Fibroblast of villous mesenchyme (primary cell): ENCODE results near the gene SLC19A1. TPM values are rescaled to one million over a fixed set of nuclear protein-coding genes. Genes with fewer than 3 reads are reported as not detected.

Experiments
- DNase-seq: peaks from one replicate; pipeline ENCODE4 v3.0.0-alpha.2; 2010; ENCODE audit warnings: low read depth
- H3K4me3 ChIP-seq: 2 replicates; pipeline ENCODE4 v1.5.1; 2011; ENCODE audit warnings: low read depth, mild to moderate bottlenecking, low read length
- CTCF ChIP-seq: IDR thresholded peaks from 2 replicates; pipeline ENCODE4 v1.5.1; 2012; ENCODE audit warnings: low read depth, mild to moderate bottlenecking, low read length; ENCODE audit not compliant: insufficient read depth
- small RNA-seq: library from RNA; depleted of rRNA; stranded (forward); fragments of <200 nt; gene quantifications from one replicate; pipeline ENCODE3, GENCODE V24; 2012
- total RNA-seq: library from RNA; depleted of rRNA; stranded (reverse); fragments of >200 nt; gene quantifications from 2 replicates; pipeline ENCODE4 v1.2.3, GENCODE V29; 2012

The SLC19A1 gene
- total RNA-seq, 1 donor: 6.5 TPM

DNA sequence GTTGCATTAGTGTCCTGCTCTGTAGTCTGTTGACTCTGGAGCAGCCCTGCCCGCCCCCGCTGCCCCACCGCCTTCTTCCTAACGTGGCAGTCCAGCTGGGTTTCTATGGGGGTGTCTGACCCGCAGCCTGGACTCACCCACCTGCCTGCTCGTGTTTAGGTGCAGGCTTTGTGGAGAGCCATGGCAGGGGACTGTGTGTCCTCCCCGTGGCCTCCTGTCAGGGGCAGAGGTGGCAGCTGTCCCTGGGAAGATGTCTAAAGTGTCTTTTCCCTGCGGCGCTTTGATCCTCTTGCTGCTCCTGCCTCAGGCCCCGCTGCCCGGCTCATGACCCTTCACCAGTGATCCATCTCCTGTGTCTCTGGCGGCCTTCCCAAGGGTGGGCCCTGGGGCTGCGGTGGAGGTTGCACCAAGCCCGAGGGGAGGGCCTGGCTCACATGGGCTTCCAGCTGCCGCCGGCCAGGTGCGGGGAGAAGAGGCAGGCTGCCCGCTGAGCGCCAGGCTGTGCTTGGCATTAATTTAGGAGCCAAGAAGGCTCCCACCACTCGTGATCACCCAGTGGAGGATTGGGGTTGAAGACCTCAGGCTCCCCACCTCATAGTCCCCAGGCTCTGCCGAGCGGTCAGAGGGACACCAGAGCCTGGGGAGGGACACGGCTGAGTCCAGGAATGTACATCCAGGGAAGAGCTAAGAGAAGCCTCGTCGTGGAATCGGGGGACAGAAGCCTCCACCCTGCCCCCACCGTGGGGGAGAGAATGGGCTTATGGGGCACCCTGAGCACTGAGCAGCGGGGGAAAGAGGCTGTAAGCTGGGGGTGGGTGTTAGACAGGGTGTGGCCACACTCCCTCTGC lies 93.2 kb downstream of the SLC19A1 start:
- TF ChIP-seq CTCF: no peak
- DNase-seq: no peak

DNA sequence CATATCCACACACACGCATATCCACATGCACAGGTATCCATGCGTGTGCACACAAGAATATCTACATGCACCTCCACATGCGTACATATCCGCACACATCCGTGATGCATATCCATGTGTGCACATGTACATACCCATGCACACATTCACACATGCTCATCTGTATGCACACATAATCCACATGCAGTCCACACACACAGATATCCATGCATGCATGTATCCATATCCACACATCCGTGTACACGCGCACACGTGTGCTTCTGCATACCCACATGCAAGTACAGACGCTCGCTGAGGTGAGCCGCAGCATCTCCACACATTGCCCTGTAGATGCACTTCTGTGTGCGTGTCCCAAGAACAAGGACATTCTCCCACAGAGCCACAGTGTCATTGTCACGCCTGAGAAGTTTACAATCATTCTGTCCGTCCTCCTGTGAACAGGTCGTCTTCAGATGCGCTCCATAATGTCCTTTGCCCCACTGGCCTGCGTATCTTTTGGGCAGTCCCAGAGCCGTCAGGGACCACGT lies 93.9 kb downstream of the SLC19A1 start:
- TF ChIP-seq CTCF: no peak
- DNase-seq: no peak
- no peak overlapping the region for H3K4me3 ChIP-seq

More for the DNA sequence above, 93.2 kb downstream of the SLC19A1 start:
- no peak overlapping the region for H3K4me3 ChIP-seq

Small RNA genes within 50 kb of the gene (small RNA-seq; reads per million reads assigned to genes)
- gene MIR6815: not detected

Other genes starting within 250 kb of the SLC19A1 start
- 33.7 and 45.1 TPM in 2 replicates for gene COL18A1, start 137.3 kb downstream of the SLC19A1 start, total RNA-seq
- gene PCBP3, start 101.3 kb upstream of the SLC19A1 start, total RNA-seq: 1.3 and 2.9 TPM in 2 replicates